ENCODE results near the gene ODAPH. TPM values are rescaled to one million over a fixed set of nuclear protein-coding genes. Genes with fewer than 3 reads are reported as not detected.

ODAPH gene
- polyA plus RNA-seq, 3 donors, result not detected

- H3K4me1 Mint-ChIP-seq, result peaks cover 42% of the 10 kb centered on the region
- no peaks in the 10 kb centered on the region for H3K79me2 ChIP-seq (ENCODE audit: insufficient read depth, low read length)
- H3K9me3 ChIP-seq (replicated peaks in 1 of 2; ENCODE audit: control insufficient read depth in 1 of 2, insufficient read depth in 1 of 2, low read length in 2 of 2), result no peaks in the 10 kb centered on the region
Observed at GRCh38 chr4:75565481-75565880, 9.6 kb downstream of the ODAPH start.

GRCh38 chr4:75566911-75567310 is 11.0 kb downstream of the ODAPH start:
- no peaks in the 10 kb centered on the region for H4K20me1 ChIP-seq (ENCODE audit: insufficient read depth, low read length)
- Mint-ChIP-seq H3K27ac (peak overlapping the region in 2 of 7 donors; percentile 53 to 83), H3K27me3 (ENCODE audit: low read depth in 3 of 3) (peaks cover 0 to 1% (median 1%) of the 10 kb centered on the region in 3 donors), H3K9me3 (peaks cover 0 to 6% (median 0%) of the 10 kb centered on the region in 7 donors), H3K4me1 (peaks cover 40% of the 10 kb centered on the region), H3K4me3 (peak overlapping the region in 1 of 2 donors; percentile 46), H3K36me3 (no peaks in the 10 kb centered on the region)
- no peak for TF ChIP-seq CTCF (IDR thresholded peaks at IDR 0.05)
- peaks cover 35 to 40% of the 10 kb centered on the region in 2 donors for H3K4me1 ChIP-seq (ENCODE audit: control insufficient read depth in 1 of 2, insufficient read depth in 2 of 2, low read length in 2 of 2)
- no peaks in the 10 kb centered on the region for H3K36me3 ChIP-seq (replicated peaks in 1 of 2; ENCODE audit: control insufficient read depth in 1 of 2, insufficient read depth in 2 of 2, low read length in 2 of 2)
- H3K4me3 ChIP-seq (replicated peaks in 1 of 3; ENCODE audit: low read depth in 2 of 3, low read length in 3 of 3), result peak overlapping the region in 1 of 3 experiments; percentile 36
- H3K9me3 ChIP-seq (replicated peaks in 1 of 2; ENCODE audit: control insufficient read depth in 1 of 2, insufficient read depth in 1 of 2, low read length in 2 of 2), result no peaks in the 10 kb centered on the region
- no peak overlapping the region for H2AFZ ChIP-seq (ENCODE audit: insufficient read depth, low read depth, low read length, poor library complexity, severe bottlenecking)
- H3K9ac ChIP-seq (ENCODE audit: insufficient read depth, low read length, poor library complexity, severe bottlenecking), result no peak overlapping the region
- H3K27me3 ChIP-seq (ENCODE audit: control insufficient read depth in 2 of 2, insufficient read depth in 2 of 2, low read length in 2 of 2), result no peaks in the 10 kb centered on the region
- intact Hi-C loops (cut with micrococcal nuclease), result no loop called here
- 0% methylated on average over 1 of the region's 1 CpG for WGBS (ENCODE audit: insufficient coverage)
- H3K79me2 ChIP-seq (ENCODE audit: insufficient read depth, low read length), result no peaks in the 10 kb centered on the region
- peak in 2 of 3 donors; percentile 21 to 25 for DNase-seq
- H3K27ac ChIP-seq (ENCODE audit: low read depth in 1 of 2, low read length in 2 of 2), result peak overlapping the region in 1 of 2 donors; percentile 63
- peak overlapping the region; percentile 48 for H3K4me2 ChIP-seq (replicated peaks; ENCODE audit: extremely low read depth, low read length, poor library complexity, severe bottlenecking)

More at GRCh38 chr4:75565481-75565880, 9.6 kb downstream of the ODAPH start:
- Histone ChIP-seq H4K20me1 (ENCODE audit: insufficient read depth, low read length) (no peaks in the 10 kb centered on the region), H3K4me1 (ENCODE audit: control insufficient read depth in 1 of 2, insufficient read depth in 2 of 2, low read length in 2 of 2) (peaks cover 38 to 43% of the 10 kb centered on the region in 2 donors), H3K27ac (ENCODE audit: low read depth in 1 of 2, low read length in 2 of 2) (peak overlapping the region in 1 of 2 donors; percentile 27), H2AFZ (ENCODE audit: insufficient read depth, low read depth, low read length, poor library complexity, severe bottlenecking) (peak overlapping the region; percentile 53), H3K4me2 (replicated peaks; ENCODE audit: extremely low read depth, low read length, poor library complexity, severe bottlenecking) (peak overlapping the region; percentile 13), H3K27me3 (ENCODE audit: control insufficient read depth in 2 of 2, insufficient read depth in 2 of 2, low read length in 2 of 2) (no peaks in the 10 kb centered on the region), H3K36me3 (replicated peaks in 1 of 2; ENCODE audit: control insufficient read depth in 1 of 2, insufficient read depth in 2 of 2, low read length in 2 of 2) (no peaks in the 10 kb centered on the region), H3K4me3 (replicated peaks in 1 of 3; ENCODE audit: low read depth in 2 of 3, low read length in 3 of 3) (peak overlapping the region in 1 of 3 experiments; percentile 7), H3K9ac (ENCODE audit: insufficient read depth, low read length, poor library complexity, severe bottlenecking) (no peak overlapping the region)
- Mint-ChIP-seq H3K36me3 (no peaks in the 10 kb centered on the region), H3K4me3 (peak overlapping the region in 1 of 2 donors; percentile 46), H3K27me3 (ENCODE audit: low read depth in 3 of 3) (peaks cover 0 to 1% (median 0%) of the 10 kb centered on the region in 3 donors), H3K9me3 (peaks cover 0 to 7% (median 2%) of the 10 kb centered on the region in 7 donors), H3K27ac (peak overlapping the region in 4 of 7 donors; percentile 32 to 73 (median 40))
- no peak for TF ChIP-seq CTCF (IDR thresholded peaks at IDR 0.05)
- no peak for DNase-seq
- intact Hi-C loops (cut with micrococcal nuclease), result no loop called here

Data from CD14-positive monocyte (primary cell).